CD4-positive, alpha-beta T cell treated with Interleukin-17A for 4 hours (primary cell): ENCODE results near the gene NCOA5.

Experiments
- DNase-seq: peaks from one replicate; pipeline ENCODE4 v3.0.0-alpha.2; 2020; ENCODE audit warnings: mixed read lengths

Gene NCOA5

DNA sequence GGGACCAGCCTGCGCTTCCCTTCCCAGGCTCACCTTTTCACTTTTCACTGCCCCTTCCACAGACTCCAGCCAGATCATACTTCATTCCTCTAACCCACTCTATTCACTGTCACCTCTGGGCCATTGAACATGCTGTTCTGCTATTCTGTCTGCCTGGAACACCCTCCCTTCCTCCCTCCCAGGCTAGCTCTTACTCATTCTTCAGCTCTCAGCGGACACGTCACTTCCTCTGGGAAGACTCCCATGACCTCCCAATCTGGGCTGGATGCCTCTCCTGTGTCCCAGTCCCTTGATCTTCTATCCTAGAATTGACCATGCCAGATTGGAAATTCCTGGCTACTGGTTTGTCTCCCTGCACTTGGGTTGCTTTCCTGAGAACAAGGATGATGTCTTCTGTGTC, 55.7 kb downstream of the NCOA5 start:
- DNase-seq, result no peak

DNA sequence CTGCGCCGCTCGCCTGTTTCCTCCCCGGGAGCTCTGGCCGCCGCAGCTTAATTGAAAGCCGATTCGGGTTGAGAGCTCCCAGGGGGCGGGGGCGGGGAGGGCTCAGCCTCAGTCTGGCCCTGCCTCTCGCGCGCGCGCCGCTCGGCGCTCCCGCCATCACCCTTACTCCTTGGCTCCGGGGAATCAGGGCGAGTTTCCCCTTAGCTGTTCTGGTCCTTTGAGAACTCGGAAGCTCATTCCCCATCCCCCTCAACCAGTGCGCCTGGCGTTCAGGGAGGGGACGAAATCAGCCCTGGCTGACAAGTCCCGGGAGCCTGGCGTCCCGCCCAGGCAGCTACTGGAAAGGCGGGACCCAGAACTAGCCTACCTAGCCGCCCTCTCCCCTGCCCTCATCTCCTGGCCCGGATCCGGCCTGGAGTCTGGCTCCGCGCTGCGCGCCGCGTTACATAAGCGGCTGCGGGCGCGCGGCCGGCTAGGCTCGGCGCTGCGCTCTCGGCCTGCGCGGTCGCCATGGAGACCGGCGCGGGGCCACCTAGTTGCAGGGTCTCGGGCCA, 58.0 kb downstream of the NCOA5 start:
- DNase-seq, result no peak

DNA sequence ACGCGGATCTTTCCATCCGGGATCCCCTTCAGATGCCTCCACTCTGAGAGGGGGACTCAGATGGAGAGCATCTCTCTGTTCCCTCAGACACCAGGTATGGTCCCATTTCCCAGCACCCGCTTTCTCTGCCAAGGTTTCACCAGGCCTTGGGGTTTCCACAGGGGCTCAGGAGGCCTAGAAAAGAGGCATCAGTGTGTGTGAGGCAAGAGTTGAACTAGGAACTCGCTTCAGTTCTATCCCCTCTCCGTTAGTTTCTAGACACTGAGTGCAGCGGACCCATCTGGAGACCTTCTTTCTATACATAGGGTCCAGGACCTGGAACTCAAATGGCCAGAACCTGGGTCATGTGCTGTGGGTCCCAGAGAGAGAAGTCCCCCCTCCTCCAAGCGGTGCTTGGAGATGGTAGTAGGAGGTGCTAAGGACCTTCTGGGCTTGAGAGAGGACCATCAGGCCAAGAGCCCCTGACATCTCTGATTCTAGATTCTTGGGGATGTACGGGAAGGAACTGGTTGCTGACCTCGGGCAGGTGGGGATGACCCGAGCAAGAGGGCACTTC, 58.7 kb downstream of the NCOA5 start:
- DNase-seq, result no peak

DNA sequence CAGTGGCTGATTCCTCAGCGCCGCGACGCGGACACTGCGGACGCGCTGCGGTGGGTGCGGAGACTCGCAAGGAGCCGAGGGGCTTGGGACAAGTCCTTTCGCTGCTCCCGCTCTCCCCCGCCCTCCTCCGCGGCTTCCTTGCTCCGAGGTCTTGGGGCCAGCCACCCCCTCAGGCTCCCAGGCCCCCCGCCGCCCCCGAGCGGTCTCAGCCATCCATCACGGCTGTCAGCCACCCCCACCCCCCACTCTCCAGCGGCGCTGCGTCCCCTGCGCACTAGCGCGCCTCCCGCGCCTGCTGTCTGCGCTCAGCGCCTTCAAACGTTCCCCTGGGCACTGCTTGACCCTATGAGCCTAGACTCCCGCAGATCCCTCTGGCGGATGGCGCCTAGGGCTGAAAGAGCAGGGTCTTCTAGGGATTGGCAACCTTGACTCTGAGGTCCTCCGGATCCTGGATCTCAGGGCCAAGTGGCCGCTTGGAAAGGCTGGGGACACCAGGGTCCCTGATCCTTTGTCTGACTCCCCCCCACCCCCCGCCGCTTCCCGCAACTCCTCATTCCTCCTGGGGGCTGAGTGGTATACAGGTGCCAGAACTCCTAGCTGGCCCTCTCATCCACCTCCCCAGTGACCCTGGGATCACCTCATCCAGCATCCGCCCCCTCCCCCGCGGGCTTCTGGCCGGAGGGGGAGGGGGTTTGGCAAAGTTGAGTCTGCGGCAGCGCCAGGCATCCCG, 59.3 kb downstream of the NCOA5 start:
- no peak for DNase-seq

DNA sequence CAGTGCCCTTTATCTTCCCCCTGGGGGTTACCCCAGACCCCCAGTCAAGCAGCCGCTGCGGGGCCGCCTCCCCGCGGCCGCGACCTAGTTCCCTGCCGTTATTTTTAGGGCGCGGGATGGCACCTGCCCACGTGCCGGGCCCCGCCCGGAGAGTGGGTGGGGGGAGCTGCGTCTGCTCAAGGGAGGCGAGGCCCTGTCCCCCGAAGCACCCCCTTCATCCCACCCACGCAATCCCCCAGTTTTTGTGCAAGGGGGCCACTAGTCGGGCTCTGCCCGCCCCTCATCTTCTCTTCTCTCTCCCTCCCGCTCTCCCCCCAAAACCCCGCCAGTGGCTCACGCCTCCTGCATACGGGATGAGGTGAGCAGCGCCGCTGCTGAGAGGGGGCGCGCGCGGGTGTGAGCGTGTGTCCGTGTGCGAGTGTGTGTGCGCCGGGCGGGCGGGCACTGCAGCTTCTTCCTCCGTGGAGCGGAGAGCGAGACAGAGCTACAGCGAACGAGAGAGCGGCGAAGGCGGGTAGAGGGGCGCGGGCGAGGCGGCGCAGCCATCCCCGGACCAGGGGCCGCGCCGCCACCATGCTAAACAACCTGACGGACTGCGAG, 60.9 kb downstream of the NCOA5 start, which contains the start of gene SLC12A5:
TSS of gene SLC12A5 (plus strand) at position 444 of the 600 bp plus-strand sequence. CDS start at position 574, 130 bp downstream.
- no peak for DNase-seq

DNA sequence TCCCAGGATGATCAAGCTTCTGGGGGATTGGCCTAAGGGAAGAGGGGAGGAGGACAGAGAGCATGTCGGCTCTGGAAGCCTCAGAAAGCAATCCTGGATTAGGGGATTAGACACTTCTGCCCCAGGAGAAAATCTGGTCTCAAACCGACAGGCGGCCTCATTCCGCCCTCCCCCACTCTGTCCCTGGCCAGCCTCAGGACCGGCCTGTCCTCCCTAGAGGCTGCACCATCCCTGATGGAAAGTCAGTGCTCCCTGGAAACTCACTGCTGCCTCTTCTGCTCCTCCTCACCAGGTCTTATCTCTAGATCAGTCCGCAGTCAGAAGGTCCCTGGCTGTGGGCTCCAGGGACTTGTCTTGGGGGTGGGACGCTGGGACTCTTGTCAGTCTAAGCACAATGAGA, 61.7 kb downstream of the NCOA5 start:
- no peak for DNase-seq

DNA sequence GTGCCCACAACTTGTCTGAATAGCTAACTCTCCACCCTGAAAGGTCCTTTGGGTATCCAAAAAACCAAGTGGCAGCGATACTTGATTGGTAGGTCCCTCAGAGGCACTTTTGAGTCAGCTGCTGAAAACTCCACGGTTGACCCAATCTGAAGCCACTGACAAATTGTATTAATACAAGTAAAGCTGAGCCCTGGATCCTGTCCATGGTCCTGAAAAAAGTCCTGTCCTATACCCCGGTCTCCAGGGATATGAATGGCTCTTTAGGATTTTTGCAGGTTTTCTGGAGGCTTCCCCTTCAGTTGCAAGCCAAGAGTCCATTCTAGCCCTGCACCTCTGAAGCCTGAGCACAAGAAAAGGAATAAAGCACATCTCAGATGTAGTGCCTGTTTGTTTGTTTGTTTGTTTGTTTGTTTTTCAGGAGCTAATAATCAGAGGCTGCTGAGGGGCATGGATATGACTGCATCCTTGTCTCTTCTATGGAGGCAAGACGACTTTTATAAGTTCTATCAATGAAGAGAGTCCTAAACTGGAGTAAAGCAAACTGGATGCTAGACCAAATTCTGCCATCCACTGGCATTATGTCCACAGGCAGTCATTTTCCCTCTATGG, 62.4 kb downstream of the NCOA5 start:
- DNase-seq, result peak; percentile 46

DNA sequence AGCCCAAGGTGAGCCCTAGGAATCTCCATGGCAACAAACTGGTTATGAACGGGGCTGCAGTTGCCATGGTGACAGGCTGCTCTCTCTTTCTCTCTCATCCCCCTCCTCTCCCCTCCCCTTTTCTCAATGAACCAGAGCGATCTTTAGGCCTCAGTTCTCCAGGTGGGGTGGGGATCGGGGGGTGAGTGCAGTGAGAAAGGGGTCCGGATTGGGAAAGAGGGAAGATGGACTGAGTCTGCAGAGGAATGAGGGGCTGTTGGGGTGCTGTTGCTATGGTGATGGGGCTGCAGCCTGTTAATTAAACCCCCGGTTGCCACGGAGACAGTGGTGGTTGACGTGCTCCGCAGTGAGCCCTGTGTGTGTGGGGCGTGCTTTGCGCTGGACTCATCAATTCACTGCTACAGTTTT, 64.4 kb downstream of the NCOA5 start:
- no peak for DNase-seq

DNA sequence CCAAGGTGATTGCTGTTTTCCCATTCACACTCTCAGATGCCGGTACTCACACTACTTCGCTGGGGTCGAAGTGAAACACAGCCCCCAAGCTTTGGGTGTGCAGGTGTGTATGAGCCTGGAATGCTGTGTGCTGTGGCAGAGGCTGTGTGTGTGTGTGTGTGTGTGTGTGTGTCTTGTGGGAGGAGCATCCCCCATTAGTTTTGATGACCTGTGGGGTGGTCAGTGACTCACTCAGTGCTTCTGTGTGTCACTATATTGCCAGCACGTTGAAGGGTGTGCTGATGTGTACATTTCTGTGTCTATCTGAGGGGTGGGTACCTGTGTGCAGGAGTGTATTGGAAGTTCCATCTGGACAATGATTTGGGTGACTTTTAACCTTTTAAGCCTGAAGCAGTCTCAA, 65.8 kb downstream of the NCOA5 start:
- DNase-seq, result no peak

DNA sequence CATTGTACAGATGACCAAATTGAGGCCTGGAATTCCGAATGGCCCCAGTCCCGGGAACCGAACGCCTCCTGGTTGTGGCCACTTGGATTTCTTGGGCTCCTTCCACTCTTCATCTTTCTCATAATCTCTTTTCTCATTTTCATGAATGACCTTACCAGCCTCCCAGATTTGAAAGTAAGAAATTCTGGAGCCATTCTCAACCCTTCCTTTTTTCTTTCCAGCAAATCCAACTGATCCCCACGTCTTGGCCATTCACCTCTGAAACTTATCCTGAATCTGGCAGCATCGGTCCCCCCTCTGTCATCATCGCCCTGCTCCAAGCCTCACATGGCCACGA, 66.6 kb downstream of the NCOA5 start:
- DNase-seq, result no peak

DNA sequence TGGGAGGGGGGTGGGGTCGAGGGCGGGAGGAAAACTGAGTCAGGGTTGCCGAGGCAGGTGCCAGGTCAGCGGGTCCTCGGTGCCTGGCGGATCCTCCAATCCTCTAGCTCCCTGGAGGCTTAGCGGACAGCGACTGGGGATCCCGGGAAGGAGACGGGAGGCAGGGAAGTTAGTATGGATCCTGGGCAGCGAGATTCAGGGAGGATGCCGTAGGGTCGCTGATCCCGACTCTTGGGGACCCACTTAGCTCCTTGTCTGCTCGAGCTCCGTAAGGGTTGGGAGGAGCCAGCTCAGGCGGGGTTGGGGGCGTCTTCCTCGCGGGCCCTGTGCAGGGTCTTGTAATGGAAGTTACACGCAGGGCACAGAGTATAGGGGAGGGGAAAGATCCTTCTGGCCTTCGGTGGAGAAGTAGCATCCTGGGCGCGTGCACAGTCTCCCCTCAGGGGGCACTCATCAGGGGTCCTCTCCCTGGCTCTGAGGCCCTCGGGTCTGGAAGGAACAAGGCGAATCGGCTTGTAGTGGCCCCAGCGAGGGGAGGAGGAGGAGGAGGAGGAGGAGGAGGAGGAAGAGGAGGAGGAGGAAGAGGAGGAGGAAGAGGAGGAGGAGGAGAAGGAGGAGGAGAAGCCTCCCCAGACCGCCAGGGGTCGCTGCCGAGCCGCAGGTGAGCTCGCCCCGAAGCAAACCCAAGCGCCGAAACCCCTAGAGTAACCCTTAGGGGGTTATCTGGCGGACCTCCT, 67.2 kb downstream of the NCOA5 start:
- DNase-seq, result peak; percentile 89

DNA sequence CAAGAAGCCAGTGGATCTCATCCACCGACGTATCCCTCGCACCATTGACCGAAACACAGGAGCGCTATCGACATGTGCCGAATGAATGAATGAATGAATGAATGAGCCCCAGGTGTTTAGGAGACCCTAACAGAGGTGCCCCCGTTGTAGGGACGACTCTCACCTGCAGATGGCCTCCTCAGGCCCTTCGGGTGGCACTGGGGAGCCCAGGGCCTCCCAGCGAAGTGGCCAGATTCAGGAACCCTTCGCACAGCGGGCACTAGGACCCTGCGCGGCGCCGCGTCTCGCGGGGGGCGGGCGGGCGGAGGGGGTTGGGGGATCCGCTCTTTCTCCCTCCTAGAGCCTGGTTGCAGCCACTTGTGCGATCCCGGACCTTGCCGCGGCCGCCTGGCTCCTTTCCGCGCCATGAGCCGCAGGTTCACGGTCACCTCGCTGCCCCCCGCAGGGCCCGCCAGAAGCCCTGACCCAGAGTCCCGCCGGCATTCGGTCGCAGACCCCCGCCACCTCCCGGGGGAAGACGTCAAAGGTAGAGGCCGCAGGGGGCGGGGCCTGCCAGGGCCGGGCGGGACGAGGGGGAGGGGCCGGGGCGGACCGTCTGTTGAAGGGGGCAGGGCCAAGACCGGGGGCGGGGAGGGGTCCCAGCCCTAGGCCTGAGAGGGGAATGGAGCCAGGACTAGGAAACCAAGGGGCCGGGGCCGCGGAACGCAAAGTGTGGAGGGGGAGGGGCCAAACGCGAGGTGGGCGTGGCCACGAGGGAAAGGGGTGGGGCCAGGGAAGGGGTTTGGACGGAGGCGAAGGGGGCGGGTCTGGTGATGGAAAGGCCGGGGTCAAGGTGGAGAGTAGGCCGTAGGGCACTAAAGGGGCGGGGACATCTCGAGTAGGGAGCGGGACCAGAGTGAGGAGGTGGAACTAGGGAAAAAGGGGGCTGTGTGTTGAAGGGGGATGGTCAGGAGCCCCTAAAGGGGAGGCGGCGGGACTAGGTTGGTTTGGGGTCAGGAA, 68.1 kb downstream of the NCOA5 start:
- DNase-seq, result peak; percentile 52

DNA sequence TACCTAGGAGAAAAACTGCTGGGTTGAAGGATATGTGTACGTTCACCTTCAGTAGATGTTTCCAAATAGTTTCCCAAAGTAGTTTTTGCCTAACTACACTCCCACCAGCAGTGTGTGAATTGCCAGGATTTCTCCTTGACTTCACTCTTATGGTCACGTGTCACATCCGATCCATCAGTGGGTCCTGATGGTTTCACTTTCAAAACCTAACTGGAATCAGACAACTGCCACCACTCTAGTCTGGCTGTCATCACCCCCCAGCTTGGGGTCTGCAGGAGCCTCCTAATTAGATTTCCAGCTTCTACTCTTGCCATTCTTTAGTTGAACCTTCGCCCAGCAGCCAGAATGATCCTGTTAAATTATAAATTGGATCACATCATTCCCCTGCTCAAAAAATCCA, 69.2 kb downstream of the NCOA5 start:
- no peak for DNase-seq

DNA sequence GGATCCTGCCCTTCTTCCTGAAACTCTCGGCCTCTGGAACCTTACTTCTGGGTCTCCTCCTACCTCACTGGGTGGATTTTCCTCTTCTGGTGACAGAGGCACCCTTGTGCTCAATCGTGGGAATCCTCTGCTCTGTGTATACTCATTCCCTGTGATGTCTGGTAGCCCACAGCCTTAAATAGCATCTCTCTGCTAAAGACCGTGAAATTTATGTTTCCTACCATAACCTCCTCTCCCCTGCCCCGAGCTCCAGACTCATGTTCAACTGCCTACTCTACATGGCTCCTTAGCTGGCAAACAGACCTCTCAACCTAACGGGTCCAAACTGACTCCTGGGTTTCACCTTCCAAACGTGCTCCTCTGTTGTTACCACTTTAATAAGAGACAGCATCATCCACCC, 71.2 kb downstream of the NCOA5 start:
- no peak for DNase-seq

DNA sequence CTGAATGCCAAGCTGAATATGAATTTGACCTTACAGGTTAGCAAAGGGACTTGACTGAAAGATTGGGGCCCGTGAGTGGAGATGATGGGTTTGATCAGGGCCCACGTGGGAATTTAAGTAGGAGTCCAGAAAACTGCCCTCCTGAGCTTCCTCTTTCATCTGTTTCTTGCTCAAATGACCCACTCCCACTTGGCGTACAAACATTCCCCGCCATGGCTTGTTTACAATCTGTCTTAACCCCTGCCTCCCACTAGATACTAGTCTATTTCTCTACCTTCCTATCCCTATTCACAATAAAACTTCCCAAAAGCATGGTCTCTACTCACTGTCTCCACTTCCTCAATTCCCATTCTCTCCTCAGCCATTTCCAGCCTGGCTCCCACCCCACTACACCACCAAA, 71.7 kb downstream of the NCOA5 start:
- no peak for DNase-seq

DNA sequence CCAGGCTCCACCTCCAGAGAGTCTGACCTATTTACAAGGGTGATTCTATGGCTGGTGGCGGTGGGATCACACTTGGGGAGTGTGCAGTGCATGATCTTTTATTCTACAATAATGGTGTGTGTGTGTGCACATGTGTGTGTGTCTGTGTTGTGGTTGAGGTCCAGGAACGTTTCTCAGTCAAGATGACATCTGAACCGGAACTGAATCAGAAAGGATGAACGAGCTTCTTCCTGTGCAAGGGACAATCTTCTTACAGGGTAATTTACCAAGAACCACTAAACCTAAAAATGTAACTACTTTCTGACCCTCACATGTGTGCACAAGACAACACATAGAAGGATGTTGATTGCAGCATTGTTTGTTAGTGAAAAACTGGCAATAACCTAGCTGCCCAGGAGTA, 72.5 kb downstream of the NCOA5 start:
- no peak for DNase-seq

DNA sequence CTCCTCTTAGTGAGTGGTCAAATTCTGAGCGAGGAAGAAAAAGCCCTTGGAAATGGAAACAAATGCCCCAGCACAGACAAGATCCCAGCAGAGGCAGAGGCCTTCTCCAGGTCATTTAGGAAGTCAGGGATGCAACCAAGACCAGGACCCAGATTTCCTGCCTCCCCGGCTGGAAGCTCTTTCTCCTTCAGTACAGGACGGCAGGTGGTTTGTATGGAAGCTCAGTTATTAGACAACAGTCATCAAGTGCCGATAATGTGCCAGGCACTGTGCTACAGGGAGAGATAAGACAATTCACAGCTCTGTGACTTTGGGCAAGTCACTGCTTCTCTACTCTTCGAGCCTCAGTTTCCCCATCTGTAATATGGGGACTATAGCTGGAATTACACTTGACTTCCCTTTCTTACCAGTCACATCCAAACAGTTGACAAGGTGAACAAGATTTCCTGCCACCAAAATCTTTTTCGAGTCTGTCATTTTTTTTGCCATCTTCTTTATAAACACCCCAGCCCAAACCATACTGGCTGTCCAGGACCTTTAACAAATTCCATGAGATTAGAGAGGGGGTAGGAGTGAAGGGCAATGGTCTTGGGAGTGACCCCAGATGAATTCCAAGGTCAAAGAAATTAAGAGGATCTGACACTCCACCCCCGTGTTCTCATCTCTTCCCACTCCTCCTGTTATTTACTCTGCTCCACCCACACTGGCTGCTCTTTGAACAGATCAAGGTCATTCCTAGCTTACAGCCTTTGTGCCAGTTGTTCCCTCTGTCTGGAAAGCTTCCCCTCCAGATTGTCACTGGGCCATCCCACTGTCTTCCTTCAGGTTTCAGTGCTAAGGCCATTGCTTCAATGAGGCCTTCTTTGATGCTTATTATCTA, 75.0 kb downstream of the NCOA5 start:
- no peak for DNase-seq

DNA sequence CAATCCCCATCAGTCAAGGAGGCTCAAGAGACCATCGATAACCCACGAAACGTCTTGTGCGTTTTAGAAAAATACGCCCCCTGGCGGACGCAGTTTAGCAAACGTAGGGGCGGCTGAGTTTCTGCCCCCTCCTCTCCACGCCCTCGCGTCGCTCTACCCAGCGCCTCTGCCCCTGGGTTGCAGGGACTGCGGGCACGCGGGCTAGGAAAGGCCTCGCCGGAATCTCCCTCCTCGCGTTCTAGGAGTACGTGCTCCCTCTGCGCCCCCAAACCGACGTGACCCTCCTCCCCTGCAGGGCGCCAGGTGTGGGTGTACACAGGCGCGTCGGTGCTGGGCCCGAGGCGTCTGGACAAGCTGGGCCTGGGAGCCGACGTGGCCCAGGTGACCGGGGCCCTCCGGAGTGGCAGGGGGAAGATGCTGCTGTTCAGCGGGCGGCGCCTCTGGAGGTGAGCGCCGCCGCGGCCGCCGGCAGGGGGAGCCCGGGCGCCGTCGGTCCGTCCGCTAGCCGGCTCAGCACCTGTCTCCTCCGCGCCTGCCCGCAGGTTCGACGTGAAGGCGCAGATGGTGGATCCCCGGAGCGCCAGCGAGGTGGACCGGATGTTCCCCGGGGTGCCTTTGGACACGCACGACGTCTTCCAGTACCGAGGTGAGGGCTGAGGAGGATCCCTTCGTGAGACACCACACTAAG, 75.8 kb downstream of the NCOA5 start:
- peak; percentile 78 for DNase-seq

DNA sequence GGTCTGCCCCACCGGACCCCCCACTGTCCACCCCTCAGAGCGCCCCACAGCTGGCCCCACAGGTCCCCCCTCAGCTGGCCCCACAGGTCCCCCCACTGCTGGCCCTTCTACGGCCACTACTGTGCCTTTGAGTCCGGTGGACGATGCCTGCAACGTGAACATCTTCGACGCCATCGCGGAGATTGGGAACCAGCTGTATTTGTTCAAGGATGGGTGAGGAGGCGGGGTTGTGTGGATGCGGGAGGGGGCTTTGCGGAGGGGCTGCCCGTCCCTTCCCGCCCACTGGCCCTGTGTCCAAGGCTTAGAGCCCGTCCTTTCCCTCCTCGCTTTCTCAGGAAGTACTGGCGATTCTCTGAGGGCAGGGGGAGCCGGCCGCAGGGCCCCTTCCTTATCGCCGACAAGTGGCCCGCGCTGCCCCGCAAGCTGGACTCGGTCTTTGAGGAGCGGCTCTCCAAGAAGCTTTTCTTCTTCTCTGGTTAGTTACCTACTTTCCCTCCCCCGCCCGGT, 76.4 kb downstream of the NCOA5 start:
- DNase-seq, result no peak

DNA sequence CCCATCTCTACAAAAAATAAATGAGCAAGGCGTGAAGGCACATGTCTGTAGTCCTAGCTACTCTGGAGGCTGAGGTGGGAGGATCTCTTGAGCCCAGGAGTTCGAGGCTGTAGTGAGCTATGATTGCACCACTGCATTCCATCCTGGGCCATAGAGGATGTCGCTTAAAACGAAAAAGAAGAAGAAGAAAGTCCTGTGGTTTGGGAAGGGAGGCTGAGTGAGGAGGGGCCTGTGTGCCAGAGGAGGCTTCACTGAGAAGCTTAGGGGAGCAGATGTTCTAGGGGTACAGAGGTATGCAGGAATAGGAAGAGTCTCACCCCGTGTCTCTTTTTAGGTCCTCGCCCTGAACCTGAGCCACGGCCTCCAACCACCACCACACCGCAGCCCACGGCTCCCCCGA, 76.8 kb downstream of the NCOA5 start:
- DNase-seq, result no peak
